ENCODE results near the gene MACF1. TPM values are rescaled to one million over a fixed set of nuclear protein-coding genes. Genes with fewer than 3 reads are reported as not detected.

MACF1 gene
- total and polyA plus RNA-seq, 12 donors, result 85.3 to 379 (median 305) TPM

DNA sequence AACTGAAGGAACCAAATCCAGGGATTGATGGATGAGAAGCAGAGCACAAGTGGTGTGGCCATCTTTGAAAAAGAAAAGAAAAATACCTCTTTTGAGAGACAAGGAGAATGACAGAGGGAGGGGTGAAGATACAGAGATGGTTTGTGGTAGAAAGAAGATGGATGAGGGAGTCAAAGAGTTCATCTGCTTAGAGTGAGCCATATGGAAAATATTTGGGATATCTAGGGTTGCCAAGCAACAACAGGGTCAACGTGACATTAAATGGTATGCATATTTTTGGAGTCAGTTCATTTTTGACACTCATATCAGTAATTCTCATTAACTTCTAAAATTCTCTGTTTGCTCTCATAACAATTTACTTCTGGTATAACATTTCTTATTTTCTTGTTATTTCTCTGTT, 50.7 kb downstream of the MACF1 start:
- no peak for DNase-seq
- peaks cover 0 to 55% (median 22%) of the 10 kb centered on the region in 9 donors for H3K4me1 ChIP-seq
- H3K27me3 ChIP-seq, result no peaks in the 10 kb centered on the region
- H3K36me3 ChIP-seq, result peaks cover 0 to 94% (median 23%) of the 10 kb centered on the region in 9 donors
- ATAC-seq, result no peak
- intact Hi-C loops (cut with DNase I), result loop anchor here in 7 of 10 donors (2.0 to 10.0 kb wide), 6 partner anchors 48 to 153 kb away; partner anchors contain the start of gene MACF1 (in 2 of the 7)
- H3K27ac ChIP-seq, result peak overlapping the region in 3 of 10 donors; percentile 22 to 50 (median 35)
- H3K9me3 ChIP-seq, result no peaks in the 10 kb centered on the region
- TF ChIP-seq, protein P1, sequence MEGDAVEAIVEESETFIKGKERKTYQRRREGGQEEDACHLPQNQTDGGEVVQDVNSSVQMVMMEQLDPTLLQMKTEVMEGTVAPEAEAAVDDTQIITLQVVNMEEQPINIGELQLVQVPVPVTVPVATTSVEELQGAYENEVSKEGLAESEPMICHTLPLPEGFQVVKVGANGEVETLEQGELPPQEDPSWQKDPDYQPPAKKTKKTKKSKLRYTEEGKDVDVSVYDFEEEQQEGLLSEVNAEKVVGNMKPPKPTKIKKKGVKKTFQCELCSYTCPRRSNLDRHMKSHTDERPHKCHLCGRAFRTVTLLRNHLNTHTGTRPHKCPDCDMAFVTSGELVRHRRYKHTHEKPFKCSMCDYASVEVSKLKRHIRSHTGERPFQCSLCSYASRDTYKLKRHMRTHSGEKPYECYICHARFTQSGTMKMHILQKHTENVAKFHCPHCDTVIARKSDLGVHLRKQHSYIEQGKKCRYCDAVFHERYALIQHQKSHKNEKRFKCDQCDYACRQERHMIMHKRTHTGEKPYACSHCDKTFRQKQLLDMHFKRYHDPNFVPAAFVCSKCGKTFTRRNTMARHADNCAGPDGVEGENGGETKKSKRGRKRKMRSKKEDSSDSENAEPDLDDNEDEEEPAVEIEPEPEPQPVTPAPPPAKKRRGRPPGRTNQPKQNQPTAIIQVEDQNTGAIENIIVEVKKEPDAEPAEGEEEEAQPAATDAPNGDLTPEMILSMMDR (IDR thresholded peaks at IDR 0.05), result no peak
- no peak overlapping the region for H3K4me3 ChIP-seq
- 21 to 48% methylated on average over 1 of the region's 1 CpG for WGBS, 2 donors

DNA sequence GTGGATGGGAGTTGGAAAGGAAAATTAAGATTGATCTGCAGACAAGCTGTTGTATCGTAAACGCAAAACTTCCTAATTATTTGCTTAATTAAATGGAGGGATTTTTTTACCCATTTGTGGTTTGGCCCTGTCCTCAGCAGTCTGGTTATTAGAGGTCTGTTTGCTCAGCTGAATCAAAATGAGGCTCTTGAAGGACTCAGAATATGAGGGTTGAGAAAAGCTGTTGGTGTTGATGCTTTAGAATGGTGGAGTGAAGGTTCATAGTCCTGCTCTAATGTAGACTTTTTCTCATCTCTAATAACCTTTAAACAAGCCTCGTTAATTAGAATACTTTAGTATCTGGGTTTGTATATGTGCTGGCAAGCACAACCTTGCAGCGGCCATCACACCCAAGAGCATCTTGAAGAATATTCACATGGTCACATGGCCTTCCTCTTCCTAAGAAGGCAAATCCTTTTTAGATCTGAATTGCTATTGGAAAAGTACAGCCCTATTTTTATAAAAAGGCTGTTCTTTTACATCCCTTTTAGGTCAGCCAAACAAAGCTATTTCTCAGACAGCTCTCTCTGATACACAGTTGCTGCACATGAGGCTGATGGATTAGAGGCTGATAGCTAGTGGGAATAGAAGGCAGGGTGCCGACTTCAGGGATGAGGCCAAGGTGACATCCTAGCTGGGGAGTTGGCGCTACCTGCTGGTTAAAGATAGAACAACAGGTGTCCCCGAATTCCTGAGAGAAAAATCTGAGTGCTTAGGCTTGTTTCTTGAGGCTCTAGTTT, 53.8 kb downstream of the MACF1 start:
- TF ChIP-seq, protein P1 (IDR thresholded peaks at IDR 0.05), result peak; percentile 80 to 91 (median 85)
- DNase-seq (peak; percentile 26 to 75), ATAC-seq (peak; percentile 73 to 87 (median 86))
- H3K27ac ChIP-seq, result peak overlapping the region in 7 of 10 donors; percentile 11 to 63 (median 49)
- peaks cover 0 to 43% (median 22%) of the 10 kb centered on the region in 9 donors for H3K4me1 ChIP-seq
- peaks cover 0 to 88% (median 11%) of the 10 kb centered on the region in 9 donors for H3K36me3 ChIP-seq
- no peaks in the 10 kb centered on the region for H3K27me3 ChIP-seq
- intact Hi-C loops (cut with DNase I), result loop anchor here (1.0 to 10.0 kb wide), 11 partner anchors 51 to 160 kb away; partner anchors contain the start of gene MACF1 (in 2 of the 10)
- WGBS, 2 donors, result 39 to 45% methylated on average over 7 of the region's 7 CpGs
- H3K9me3 ChIP-seq, result no peaks in the 10 kb centered on the region
- no peak overlapping the region for H3K4me3 ChIP-seq

DNA sequence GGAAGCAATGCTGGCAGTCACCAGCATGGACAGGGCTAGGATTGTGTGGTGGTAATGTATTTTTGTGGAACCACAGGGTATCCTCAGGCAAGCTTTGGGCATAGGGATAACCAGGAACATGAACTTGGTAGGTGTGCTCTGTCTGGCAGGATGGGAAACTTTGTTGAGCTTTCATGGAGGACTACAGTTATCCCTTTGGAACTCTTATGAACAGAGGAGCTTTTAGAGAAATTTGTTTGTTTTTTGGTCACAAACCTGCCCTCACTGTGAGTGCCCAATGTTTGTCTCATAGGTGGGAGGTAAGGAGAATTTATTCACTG, 54.4 kb downstream of the MACF1 start:
- Histone ChIP-seq H3K27me3 (no peaks in the 10 kb centered on the region), H3K4me3 (no peak overlapping the region), H3K4me1 (peaks cover 0 to 39% (median 22%) of the 10 kb centered on the region in 9 donors), H3K27ac (peak overlapping the region in 6 of 10 donors; percentile 15 to 63 (median 52)), H3K36me3 (peaks cover 0 to 83% (median 11%) of the 10 kb centered on the region in 9 donors), H3K9me3 (no peaks in the 10 kb centered on the region)
- DNase-seq, result no peak
- peak in 7 of 8 donors; percentile 8 to 56 (median 34) for ATAC-seq
- TF ChIP-seq, protein P1 (IDR thresholded peaks at IDR 0.05), result no peak
- intact Hi-C loops (cut with DNase I), result loop anchor here (1.0 to 10.0 kb wide), 11 partner anchors 52 to 160 kb away; partner anchors contain the start of gene MACF1 (in 2 of the 10)

DNA sequence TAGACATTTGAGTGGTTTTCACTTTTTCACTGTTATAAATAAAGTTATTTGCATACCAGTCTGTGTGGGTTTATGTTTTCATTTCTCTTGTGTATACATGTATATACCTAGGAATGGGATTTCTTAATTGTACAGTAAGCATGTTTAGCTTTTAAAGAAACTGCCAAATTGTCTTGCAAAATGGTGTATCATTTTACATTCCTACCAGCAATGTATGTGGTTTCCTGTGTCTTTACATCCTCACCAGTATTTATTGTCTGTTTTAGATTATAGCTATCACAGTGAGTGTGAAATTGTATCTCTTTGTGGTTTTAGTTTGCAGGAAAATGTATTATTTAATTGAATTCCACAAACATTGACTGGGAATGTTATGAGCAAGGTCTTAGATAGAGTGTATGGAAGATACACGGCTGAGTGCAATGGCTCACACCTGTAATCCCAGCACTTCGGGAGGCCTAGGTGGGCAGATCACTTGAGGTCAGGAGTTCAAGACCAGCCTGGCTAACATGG, 57.3 kb downstream of the MACF1 start:
- WGBS, 2 donors, result 74 to 85% methylated on average over 2 of the region's 2 CpGs
- Histone ChIP-seq H3K27me3 (no peaks in the 10 kb centered on the region), H3K4me3 (no peak overlapping the region), H3K27ac (no peak overlapping the region), H3K36me3 (peaks cover 0 to 54% (median 3%) of the 10 kb centered on the region in 9 donors), H3K4me1 (peaks cover 0 to 39% (median 12%) of the 10 kb centered on the region in 9 donors), H3K9me3 (no peaks in the 10 kb centered on the region)
- ATAC-seq (no peak), DNase-seq (no peak)
- intact Hi-C loops (cut with DNase I), result loop anchor here in 1 of 10 donors (5.0 kb wide), 1 partner anchor 154 kb away; no protein-coding TSS in a partner anchor
- TF ChIP-seq, protein P1 (IDR thresholded peaks at IDR 0.05), result no peak

Measured in heart right ventricle (tissue), 16 donors.